CD4-positive, alpha-beta memory T cell (primary cell): ENCODE measurements around the gene UBFD1. TPM values are rescaled to one million over a fixed set of nuclear protein-coding genes. Genes with fewer than 3 reads are reported as not detected.

Experiments
- CTCF ChIA-PET: fragments of 350-600 bp; sonication (Branson Sonifier 250); formaldehyde crosslinking; loops from one replicate; lab custom pipeline; 2021; ENCODE audit warnings: inconsistent platforms; ENCODE audit not compliant: partially characterized antibody; lab: Charles Lee
- POLR2A ChIA-PET: fragments of 350-600 bp; sonication (Branson Sonifier 250); formaldehyde crosslinking; loops from one replicate; lab custom pipeline; 2021; ENCODE audit not compliant: partially characterized antibody; lab: Charles Lee
- DNase-seq, 5 donors: peaks; one replicate each; pipeline versions ENCODE4 v3.0.0 to v3.0.0-alpha.2; 2020 to 2022; ENCODE audit warnings: mixed read lengths in 1 of 5
- H3K27ac ChIP-seq: one replicate; pipeline ENCODE4 v1.7.0; 2013; ENCODE audit warnings: low read depth, low read length
- H3K27me3 ChIP-seq: 2 replicates; pipeline ENCODE4 v1.7.0; 2013; ENCODE audit warnings: mild to moderate bottlenecking, low read length, moderate library complexity; ENCODE audit not compliant: insufficient read depth
- H3K36me3 ChIP-seq: 2 replicates; pipeline ENCODE4 v1.7.0; 2013; ENCODE audit warnings: mild to moderate bottlenecking, low read length, moderate library complexity; ENCODE audit not compliant: insufficient read depth
- H3K4me1 ChIP-seq: 2 replicates; pipeline ENCODE4 v1.7.0; 2013; ENCODE audit warnings: mild to moderate bottlenecking, low read length, moderate library complexity; ENCODE audit not compliant: insufficient read depth
- H3K4me3 ChIP-seq, 2 donors: one replicate each; pipeline ENCODE4 v1.7.0; 2013; ENCODE audit warnings: low read length in 2 of 2, mild to moderate bottlenecking in 1 of 2
- H3K9me3 ChIP-seq, 2 donors: one replicate each; pipeline ENCODE4 v1.7.0; 2013; ENCODE audit warnings: low read length in 2 of 2, control low read depth in 1 of 2; ENCODE audit not compliant: control insufficient read depth in 1 of 2
- H3K27ac Mint-ChIP-seq, 7 donors: one replicate each; pipeline ENCODE4 v1.8.0; 2020 to 2021; ENCODE audit warnings: mixed read lengths in 7 of 7, mild to moderate bottlenecking in 6 of 7, inconsistent platforms in 3 of 7, moderate library complexity in 3 of 7
- H3K27me3 Mint-ChIP-seq, 2 donors: one replicate each; pipeline ENCODE4 v1.8.0; 2020 to 2021; ENCODE audit warnings: mixed read lengths in 2 of 2
- H3K36me3 Mint-ChIP-seq, 2 donors: one replicate each; pipeline ENCODE4 v1.8.0; 2020 to 2021; ENCODE audit warnings: mixed read lengths in 2 of 2, inconsistent platforms in 1 of 2, mild to moderate bottlenecking in 1 of 2
- H3K4me1 Mint-ChIP-seq, 4 donors: one replicate each; pipeline ENCODE4 v1.8.0; 2020 to 2021; ENCODE audit warnings: mixed read lengths in 4 of 4, mild to moderate bottlenecking in 1 of 4
- H3K4me3 Mint-ChIP-seq, 8 donors: one replicate each; pipeline ENCODE4 v1.8.0; 2020 to 2021; ENCODE audit warnings: mixed read lengths in 8 of 8, mild to moderate bottlenecking in 7 of 8, moderate library complexity in 6 of 8, inconsistent platforms in 3 of 8
- H3K9me3 Mint-ChIP-seq, 8 donors: one replicate each; pipeline ENCODE4 v1.8.0; 2020 to 2021; ENCODE audit warnings: mixed read lengths in 8 of 8, mild to moderate bottlenecking in 5 of 8, inconsistent platforms in 3 of 8, moderate library complexity in 1 of 8
- intact Hi-C: fragments of 100-400 bp; cut with micrococcal nuclease; formaldehyde crosslinking; loops from one replicate; pipeline ENCODE4 v1.15.1; 2023
- polyA plus RNA-seq, 2 donors: library from polyadenylated mRNA; unstranded; fragments of 300-500 nt; fragmentation: Illumina TruSeq; gene quantifications; one replicate each; pipeline ENCODE4 v1.2.3, GENCODE V29; 2021
- total RNA-seq, 2 experiments: library from RNA; stranded (reverse); gene quantifications; one replicate each; pipeline ENCODE4 v1.2.3, GENCODE V29; 2021

Gene UBFD1
- total and polyA plus RNA-seq, 4 experiments from 2014 or later = 11.9 to 41.2 (median 28.1) TPM

- H3K9me3 Mint-ChIP-seq = no peaks in the 10 kb centered on the region
- no peaks in the 10 kb centered on the region for H3K27me3 Mint-ChIP-seq
- DNase-seq = no peak
- ChIA-PET POLR2A (no interaction called here), CTCF (no interaction called here)
- H3K4me3 ChIP-seq = no peak overlapping the region
- H3K4me1 ChIP-seq = no peaks in the 10 kb centered on the region
- H3K36me3 Mint-ChIP-seq = peaks cover 53 to 77% of the 10 kb centered on the region in 2 donors
- no peaks in the 10 kb centered on the region for H3K27me3 ChIP-seq
- peaks cover 0 to 4% (median 2%) of the 10 kb centered on the region in 4 donors for H3K4me1 Mint-ChIP-seq
- H3K4me3 Mint-ChIP-seq = peak overlapping the region in 1 of 8 donors; percentile 52
- H3K27ac Mint-ChIP-seq = peak overlapping the region in 4 of 7 donors; percentile 15 to 42 (median 33)
- no peaks in the 10 kb centered on the region for H3K9me3 ChIP-seq
- peaks cover 66% of the 10 kb centered on the region for H3K36me3 ChIP-seq
- intact Hi-C loops = no loop called here
- H3K27ac ChIP-seq = no peak overlapping the region
Observed at GRCh38 chr16:23566724-23567123, 9.2 kb downstream of the UBFD1 start.

- POLR2A ChIA-PET = interaction anchor here (1.6 kb wide), 1 partner anchor 9 kb away, joined by 4 read pairs; no protein-coding TSS in a partner anchor
Observed at GRCh38 chr16:23567602-23568001, 10.1 kb downstream of the UBFD1 start.

DNA sequence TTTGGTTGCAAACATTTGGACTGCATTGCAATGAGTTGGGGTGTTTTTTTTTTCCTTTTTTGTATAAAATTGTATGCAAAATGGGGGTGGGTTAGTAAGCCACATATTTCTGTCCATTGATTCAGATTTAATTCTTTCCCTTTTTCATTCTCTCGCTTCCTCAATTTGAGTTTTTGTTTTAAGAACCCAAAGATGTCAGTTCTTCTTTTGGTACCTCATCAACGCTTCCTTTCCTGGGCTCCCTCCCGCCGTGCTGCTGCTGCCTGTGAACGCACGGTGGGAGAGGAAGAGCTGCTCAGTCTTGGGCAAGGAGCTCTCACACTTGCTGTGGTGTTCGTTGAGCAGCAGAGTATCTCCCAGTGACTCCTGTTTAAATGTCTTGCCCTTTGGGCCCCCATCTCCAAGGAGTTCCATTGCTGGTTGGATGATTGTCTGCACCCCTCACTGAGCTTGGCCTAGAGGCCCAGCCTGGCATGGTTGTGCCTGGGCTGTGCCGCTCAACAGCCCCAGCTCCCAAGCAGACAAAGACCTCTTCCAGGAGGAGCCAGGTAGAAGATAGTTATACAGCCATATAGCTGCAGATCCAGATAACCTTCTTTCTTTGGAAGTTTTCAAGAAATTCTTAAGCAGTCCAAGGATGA lies 13.6 kb downstream of the UBFD1 start:
- Histone ChIP-seq H3K4me1 (no peaks in the 10 kb centered on the region), H3K36me3 (peaks cover 60% of the 10 kb centered on the region), H3K27ac (no peak overlapping the region), H3K4me3 (no peak overlapping the region), H3K27me3 (no peaks in the 10 kb centered on the region), H3K9me3 (no peaks in the 10 kb centered on the region)
- no peaks in the 10 kb centered on the region for H3K9me3 Mint-ChIP-seq
- peaks cover 0 to 3% (median 0%) of the 10 kb centered on the region in 4 donors for H3K4me1 Mint-ChIP-seq
- no peak overlapping the region for H3K4me3 Mint-ChIP-seq
- no peak for DNase-seq
- H3K36me3 Mint-ChIP-seq = peaks cover 53 to 70% of the 10 kb centered on the region in 2 donors
- CTCF ChIA-PET = no interaction called here
- no peaks in the 10 kb centered on the region for H3K27me3 Mint-ChIP-seq
- intact Hi-C loops = no loop called here
- POLR2A ChIA-PET = no interaction called here
- peak overlapping the region in 4 of 7 donors; percentile 10 to 86 (median 46) for H3K27ac Mint-ChIP-seq

More at GRCh38 chr16:23567602-23568001, 10.1 kb downstream of the UBFD1 start:
- no peak overlapping the region for H3K4me3 ChIP-seq
- no peak overlapping the region for H3K4me3 Mint-ChIP-seq
- no peaks in the 10 kb centered on the region for H3K9me3 Mint-ChIP-seq
- peaks cover 0 to 4% (median 2%) of the 10 kb centered on the region in 4 donors for H3K4me1 Mint-ChIP-seq
- CTCF ChIA-PET = no interaction called here
- peak overlapping the region in 1 of 7 donors; percentile 25 for H3K27ac Mint-ChIP-seq
- H3K36me3 ChIP-seq = peaks cover 64% of the 10 kb centered on the region
- H3K27ac ChIP-seq = no peak overlapping the region
- no peak for DNase-seq
- H3K4me1 ChIP-seq = no peaks in the 10 kb centered on the region
- H3K9me3 ChIP-seq = no peaks in the 10 kb centered on the region
- peaks cover 59 to 77% of the 10 kb centered on the region in 2 donors for H3K36me3 Mint-ChIP-seq
- no peaks in the 10 kb centered on the region for H3K27me3 Mint-ChIP-seq
- intact Hi-C loops = no loop called here
- H3K27me3 ChIP-seq = no peaks in the 10 kb centered on the region

DNA sequence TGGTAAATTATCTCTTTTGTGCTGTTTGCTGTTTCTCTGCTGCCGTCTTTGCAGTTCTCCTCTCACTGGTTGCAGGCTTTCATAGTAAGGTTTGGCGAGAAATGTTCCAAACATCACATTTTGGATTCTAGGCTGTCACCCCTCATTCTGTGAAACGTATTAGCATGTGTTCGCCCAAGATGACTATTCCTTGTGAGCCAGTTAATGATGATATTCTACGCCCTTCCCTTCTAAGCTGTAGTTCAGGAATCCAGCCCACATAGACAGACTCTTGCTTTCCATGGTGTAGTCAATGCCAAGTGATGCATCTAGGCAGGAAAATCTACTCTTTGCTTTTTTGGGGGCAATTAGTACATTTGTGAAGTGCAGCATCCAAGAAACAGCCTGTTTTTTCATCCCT lies 14.4 kb downstream of the UBFD1 start:
- H3K4me3 Mint-ChIP-seq = no peak overlapping the region
- no peaks in the 10 kb centered on the region for H3K9me3 Mint-ChIP-seq
- no peak overlapping the region for H3K27ac Mint-ChIP-seq
- no peaks in the 10 kb centered on the region for H3K4me1 ChIP-seq
- H3K27ac ChIP-seq = no peak overlapping the region
- H3K4me1 Mint-ChIP-seq = peaks cover 0 to 2% (median 0%) of the 10 kb centered on the region in 4 donors
- CTCF ChIA-PET = interaction anchor here (0.7 kb wide), 1 partner anchor 29 kb away, joined by 3 read pairs; no protein-coding TSS in a partner anchor
- no peaks in the 10 kb centered on the region for H3K27me3 Mint-ChIP-seq
- H3K36me3 Mint-ChIP-seq = peaks cover 49 to 69% of the 10 kb centered on the region in 2 donors
- H3K36me3 ChIP-seq = peaks cover 56% of the 10 kb centered on the region
- H3K27me3 ChIP-seq = no peaks in the 10 kb centered on the region
- no peak overlapping the region for H3K4me3 ChIP-seq
- DNase-seq = no peak
- POLR2A ChIA-PET = no interaction called here
- no peaks in the 10 kb centered on the region for H3K9me3 ChIP-seq
- intact Hi-C loops = no loop called here

- Mint-ChIP-seq H3K4me3 (no peak overlapping the region), H3K4me1 (peaks cover 0 to 2% (median 0%) of the 10 kb centered on the region in 4 donors), H3K27ac (no peak overlapping the region), H3K27me3 (no peaks in the 10 kb centered on the region), H3K9me3 (no peaks in the 10 kb centered on the region), H3K36me3 (peaks cover 44 to 64% of the 10 kb centered on the region in 2 donors)
- DNase-seq = no peak
- CTCF ChIA-PET = interaction anchor here (0.6 to 0.7 kb wide), 2 partner anchors 29 to 57 kb away, joined by 3 read pairs; no protein-coding TSS in a partner anchor
- peaks cover 51% of the 10 kb centered on the region for H3K36me3 ChIP-seq
- no peak overlapping the region for H3K4me3 ChIP-seq
- H3K9me3 ChIP-seq = no peaks in the 10 kb centered on the region
- no peaks in the 10 kb centered on the region for H3K27me3 ChIP-seq
- no peak overlapping the region for H3K27ac ChIP-seq
- H3K4me1 ChIP-seq = no peaks in the 10 kb centered on the region
- POLR2A ChIA-PET = no interaction called here
- intact Hi-C loops = no loop called here
Observed at GRCh38 chr16:23572394-23572793, 14.9 kb downstream of the UBFD1 start.

DNA sequence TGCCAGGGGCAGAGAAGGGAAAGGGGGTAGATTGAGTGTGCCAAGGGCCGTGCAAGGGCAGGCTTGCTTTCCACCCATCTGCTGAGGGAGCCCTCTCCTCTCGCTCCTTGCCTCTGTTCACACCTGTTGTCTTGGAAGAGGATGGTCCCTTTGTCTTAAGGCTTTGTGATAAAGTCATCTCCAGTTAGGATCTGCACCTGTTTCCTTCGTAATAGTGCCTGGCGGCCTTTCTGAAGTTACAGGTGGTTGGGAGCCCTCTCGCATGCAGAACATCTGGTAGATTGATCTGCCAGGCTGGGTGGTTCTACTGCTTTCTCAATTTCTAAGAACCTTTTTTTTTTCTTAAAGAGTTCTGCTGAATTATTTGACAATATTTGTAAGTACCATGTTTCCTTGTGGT lies 16.3 kb downstream of the UBFD1 start:
- no peaks in the 10 kb centered on the region for H3K27me3 Mint-ChIP-seq
- H3K36me3 ChIP-seq = peaks cover 47% of the 10 kb centered on the region

DNA sequence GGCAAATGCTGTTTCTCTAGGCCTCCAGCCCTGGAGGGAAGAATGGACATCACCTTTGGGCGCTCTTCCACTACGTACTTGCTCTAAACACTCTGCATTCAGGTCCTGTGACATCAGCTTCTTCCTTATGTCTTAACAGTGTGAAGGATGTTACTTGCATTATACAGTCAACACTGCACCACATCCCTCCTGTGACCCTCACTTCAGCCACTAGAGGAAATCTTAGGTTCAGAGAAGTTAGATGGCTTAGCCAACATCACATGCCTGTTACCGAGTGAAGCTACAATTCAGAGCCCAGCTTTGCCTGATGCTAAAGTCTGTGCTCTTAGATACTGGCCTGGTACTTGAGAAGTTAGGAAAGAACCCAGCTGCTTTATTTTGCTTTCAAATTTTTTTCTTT lies 18.3 kb downstream of the UBFD1 start:
- DNase-seq = no peak
- H3K27me3 Mint-ChIP-seq = no peaks in the 10 kb centered on the region
- H3K9me3 Mint-ChIP-seq = no peaks in the 10 kb centered on the region
- Histone ChIP-seq H3K27ac (no peak overlapping the region), H3K4me3 (no peak overlapping the region), H3K4me1 (no peaks in the 10 kb centered on the region), H3K9me3 (no peaks in the 10 kb centered on the region), H3K27me3 (no peaks in the 10 kb centered on the region), H3K36me3 (peaks cover 52% of the 10 kb centered on the region)
- peak overlapping the region in 1 of 7 donors; percentile 75 for H3K27ac Mint-ChIP-seq
- ChIA-PET CTCF (interaction anchor here (0.9 to 1.2 kb wide), 2 partner anchors 17 to 21 kb away, joined by 4 to 5 read pairs; no protein-coding TSS in a partner anchor), POLR2A (no interaction called here)
- intact Hi-C loops = no loop called here
- no peak overlapping the region for H3K4me3 Mint-ChIP-seq
- no peaks in the 10 kb centered on the region for H3K4me1 Mint-ChIP-seq
- H3K36me3 Mint-ChIP-seq = peaks cover 39 to 69% of the 10 kb centered on the region in 2 donors

More for the DNA sequence above, 16.3 kb downstream of the UBFD1 start:
- Mint-ChIP-seq H3K36me3 (peaks cover 37 to 64% of the 10 kb centered on the region in 2 donors), H3K4me3 (no peak overlapping the region), H3K27ac (peak overlapping the region in 2 of 7 donors; percentile 8 to 29), H3K4me1 (peaks cover 0 to 2% (median 0%) of the 10 kb centered on the region in 4 donors), H3K9me3 (no peaks in the 10 kb centered on the region)
- ChIA-PET POLR2A (no interaction called here), CTCF (no interaction called here)
- Histone ChIP-seq H3K27me3 (no peaks in the 10 kb centered on the region), H3K4me1 (no peaks in the 10 kb centered on the region), H3K27ac (no peak overlapping the region), H3K9me3 (no peaks in the 10 kb centered on the region), H3K4me3 (no peak overlapping the region)
- DNase-seq = no peak
- intact Hi-C loops = no loop called here
